Measurements from ENCODE around the gene NRBP1.

- TF ChIP-seq YY1 (IDR thresholded peaks at IDR 0.05; ENCODE audit: insufficient read depth, insufficient read length) = no peak
- no peak for TF ChIP-seq SUZ12 (IDR thresholded peaks at IDR 0.05; ENCODE audit: extremely low read depth, insufficient read depth, insufficient read length)
These were observed 3.0 kb downstream of the NRBP1 start for GRCh38 chr2:27431395-27431794.

Data from NT2/D1 (cell line).